Liver (tissue), 9 donors: ENCODE measurements around the gene GRM3. TPM values are rescaled to one million over a fixed set of nuclear protein-coding genes. Genes with fewer than 3 reads are reported as not detected.

ENCODE experiments used
- DNase-seq: peaks from one replicate; pipeline ENCODE4 v3.0.0-alpha.2; 2017; ENCODE audit warnings: low spot score
- H3K27ac ChIP-seq, 2 donors: one replicate each; pipeline ENCODE4 v1.7.0; 2013; ENCODE audit warnings: inconsistent platforms in 2 of 2, low read length in 2 of 2, control low read depth in 1 of 2, low read depth in 1 of 2, mild to moderate bottlenecking in 1 of 2
- H3K27me3 ChIP-seq, 4 donors: one replicate each; pipeline versions ENCODE4 v1.6.1 to v1.7.0; 2013; ENCODE audit warnings: low read length in 3 of 4, inconsistent platforms in 1 of 4, mild to moderate bottlenecking in 1 of 4, moderate library complexity in 1 of 4; ENCODE audit not compliant: control insufficient read depth in 4 of 4, insufficient read depth in 4 of 4
- H3K36me3 ChIP-seq, 4 donors: one replicate each; pipeline versions ENCODE4 v1.6.1 to v1.7.0; 2013; ENCODE audit warnings: low read length in 3 of 4, mild to moderate bottlenecking in 3 of 4, low read depth in 1 of 4, moderate library complexity in 1 of 4; ENCODE audit not compliant: control insufficient read depth in 4 of 4, insufficient read depth in 3 of 4
- H3K4me1 ChIP-seq, 4 donors: one replicate each; pipeline versions ENCODE4 v1.6.1 to v1.7.0; 2013; ENCODE audit warnings: low read length in 3 of 4, mild to moderate bottlenecking in 3 of 4, moderate library complexity in 1 of 4; ENCODE audit not compliant: control insufficient read depth in 4 of 4, insufficient read depth in 4 of 4
- H3K4me3 ChIP-seq, 3 donors: one replicate each; pipeline versions ENCODE4 v1.6.1 to v1.7.0; 2013; ENCODE audit warnings: low read length in 3 of 3, control low read depth in 1 of 3, low read depth in 1 of 3, mild to moderate bottlenecking in 1 of 3
- H3K9ac ChIP-seq, 2 donors: one replicate each; pipeline ENCODE4 v1.7.0; 2013; ENCODE audit warnings: low read length in 2 of 2, mild to moderate bottlenecking in 2 of 2, moderate library complexity in 2 of 2, control low read depth in 1 of 2, low read depth in 1 of 2
- H3K9me3 ChIP-seq, 4 donors: one replicate each; pipeline versions ENCODE4 v1.6.1 to v1.7.0; 2013; ENCODE audit warnings: low read length in 3 of 4; ENCODE audit not compliant: control insufficient read depth in 4 of 4
- CTCF ChIP-seq: fragments of 150-350 bp; IDR thresholded peaks from 2 replicates; pipeline ENCODE4 v1.5.1; 2017; ENCODE audit warnings: improper control_type of control experiment, low read depth, low read length; ENCODE audit not compliant: missing input control
- FOXA1 ChIP-seq: IDR thresholded peaks from 2 replicates; pipeline ENCODE4 v1.6.1; 2016; ENCODE audit warnings: antibody characterized with exemption
- FOXA2 ChIP-seq: IDR thresholded peaks from 2 replicates; pipeline ENCODE4 v1.6.1; 2016; ENCODE audit warnings: antibody characterized with exemption
- GABPA ChIP-seq, 2 donors: IDR thresholded peaks in 1 of 2; conservative IDR thresholded peaks in 1 of 2; 2 replicates each; pipeline ENCODE4 v1.6.1; 2016; ENCODE audit warnings: antibody characterized with exemption in 2 of 2, mild to moderate bottlenecking in 1 of 2, moderate library complexity in 1 of 2
- HNF4A ChIP-seq, 2 donors: conservative IDR thresholded peaks; 2 replicates each; pipeline ENCODE4 v1.6.1; 2016; ENCODE audit warnings: antibody characterized with exemption in 2 of 2, mild to moderate bottlenecking in 2 of 2
- HNF4G ChIP-seq: IDR thresholded peaks from 2 replicates; pipeline ENCODE4 v1.6.1; 2016; ENCODE audit warnings: antibody characterized with exemption
- JUND ChIP-seq, 2 donors: IDR thresholded peaks; 2 replicates each; pipeline ENCODE4 v1.6.1; 2016; ENCODE audit warnings: antibody characterized with exemption in 2 of 2
- MAX ChIP-seq: IDR thresholded peaks from 2 replicates; pipeline ENCODE4 v1.6.1; 2016; ENCODE audit warnings: antibody characterized with exemption
- NR2F2 ChIP-seq: IDR thresholded peaks from 2 replicates; pipeline ENCODE4 v1.6.1; 2016; ENCODE audit warnings: antibody characterized with exemption
- RXRA ChIP-seq, 2 donors: IDR thresholded peaks; 2 replicates each; pipeline ENCODE4 v1.6.1; 2017 to 2018; ENCODE audit warnings: antibody characterized with exemption in 2 of 2, mild to moderate bottlenecking in 1 of 2
- SP1 ChIP-seq: IDR thresholded peaks from 2 replicates; pipeline ENCODE4 v1.6.1; 2018; ENCODE audit warnings: antibody characterized with exemption, mild to moderate bottlenecking
- TAF1 ChIP-seq: conservative IDR thresholded peaks from 2 replicates; pipeline ENCODE4 v1.6.1; 2016; ENCODE audit warnings: antibody characterized with exemption, mild to moderate bottlenecking
- YY1 ChIP-seq: IDR thresholded peaks from 2 replicates; pipeline ENCODE4 v1.6.1; 2016; ENCODE audit warnings: antibody characterized with exemption, mild to moderate bottlenecking
- ZBTB33 ChIP-seq: IDR thresholded peaks from 2 replicates; pipeline ENCODE4 v1.6.1; 2016; ENCODE audit warnings: antibody characterized with exemption
- WGBS: extraction: QIAGEN DNeasy Blood & Tissue Kit; methylation state at CpG from one replicate; pipeline ENCODE4 v1.1.7; 2013; 5-methylcytosine and 5-hydroxymethylcytosine counted together
- polyA plus RNA-seq, 2 donors: library from polyadenylated mRNA; stranded (reverse) in 1 of 2; unstranded in 1 of 2; fragments of 200-250 nt in 1 of 2; fragments of >200 nt in 1 of 2; fragmentation: Nextera tagmentation in 1 of 2; extraction: Ambion mirVana in 1 of 2; gene quantifications; one replicate each; pipeline versions ENCODE4 v1.2.1 to v1.2.3, GENCODE V29; 2013 to 2015
- total RNA-seq, 2 donors: library from RNA; depleted of rRNA; stranded (reverse); fragments of >200 nt; gene quantifications; one replicate each; pipeline ENCODE4 v1.2.3, GENCODE V29; 2014
- TF ChIP-seq, protein P1 (sequence below): IDR thresholded peaks from 2 replicates; pipeline ENCODE4 v1.6.1; 2016; ENCODE audit warnings: antibody characterized with exemption
- TF ChIP-seq, protein P2 (sequence below): IDR thresholded peaks from 2 replicates; pipeline ENCODE4 v1.6.1; 2016; ENCODE audit warnings: antibody characterized with exemption, mild to moderate bottlenecking
- donor health status: healthy.
- donor health status: healthy.
- donor health status: healthy.
- donor health status: healthy.
- donor health status: healthy.

Gene GRM3
- total and polyA plus RNA-seq, 4 donors = 0.08 to 0.09 TPM; not detected in 2

DNA sequence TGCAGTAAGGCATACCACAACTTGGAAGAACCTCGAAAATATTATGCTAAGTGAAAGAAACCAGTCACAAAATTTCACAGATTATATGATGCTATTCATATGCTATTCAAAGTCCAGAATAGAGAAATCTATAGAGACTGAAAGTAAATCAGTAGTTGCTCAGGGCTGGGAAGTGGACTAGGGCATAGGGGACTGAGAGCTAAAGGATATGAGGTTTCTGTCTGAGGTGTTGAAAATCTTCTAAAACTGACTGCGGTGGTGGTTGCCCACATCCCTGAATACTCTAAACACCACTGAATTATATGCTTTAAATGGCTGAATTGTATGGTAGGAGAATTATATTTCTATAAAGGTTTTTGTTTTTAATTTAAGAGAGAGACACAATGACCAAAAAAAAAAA is 254.5 kb downstream of the GRM3 start:
- Histone ChIP-seq H3K9me3 (no peaks in the 10 kb centered on the region), H3K36me3 (no peaks in the 10 kb centered on the region), H3K9ac (no peak overlapping the region), H3K4me1 (no peaks in the 10 kb centered on the region), H3K4me3 (no peak overlapping the region), H3K27me3 (peaks cover 0 to 5% (median 0%) of the 10 kb centered on the region in 4 donors), H3K27ac (no peak overlapping the region)
- DNase-seq = no peak
- no peak for TF ChIP-seq NR2F2
- TF ChIP-seq YY1 = no peak
- no peak for TF ChIP-seq FOXA2
- no peak for TF ChIP-seq TAF1
- no peak for TF ChIP-seq HNF4G
- no peak for TF ChIP-seq JUND (IDR thresholded peaks at IDR 0.05)
- TF ChIP-seq, protein P1, sequence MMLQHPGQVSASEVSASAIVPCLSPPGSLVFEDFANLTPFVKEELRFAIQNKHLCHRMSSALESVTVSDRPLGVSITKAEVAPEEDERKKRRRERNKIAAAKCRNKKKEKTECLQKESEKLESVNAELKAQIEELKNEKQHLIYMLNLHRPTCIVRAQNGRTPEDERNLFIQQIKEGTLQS = no peak
- TF ChIP-seq GABPA (IDR thresholded peaks at IDR 0.05 in 1 of 2, conservative IDR thresholded peaks at IDR 0.05 in 1 of 2) = no peak
- TF ChIP-seq RXRA (IDR thresholded peaks at IDR 0.05) = no peak
- no peak for TF ChIP-seq CTCF
- TF ChIP-seq MAX = no peak
- no peak for TF ChIP-seq ZBTB33
- TF ChIP-seq, protein P2, sequence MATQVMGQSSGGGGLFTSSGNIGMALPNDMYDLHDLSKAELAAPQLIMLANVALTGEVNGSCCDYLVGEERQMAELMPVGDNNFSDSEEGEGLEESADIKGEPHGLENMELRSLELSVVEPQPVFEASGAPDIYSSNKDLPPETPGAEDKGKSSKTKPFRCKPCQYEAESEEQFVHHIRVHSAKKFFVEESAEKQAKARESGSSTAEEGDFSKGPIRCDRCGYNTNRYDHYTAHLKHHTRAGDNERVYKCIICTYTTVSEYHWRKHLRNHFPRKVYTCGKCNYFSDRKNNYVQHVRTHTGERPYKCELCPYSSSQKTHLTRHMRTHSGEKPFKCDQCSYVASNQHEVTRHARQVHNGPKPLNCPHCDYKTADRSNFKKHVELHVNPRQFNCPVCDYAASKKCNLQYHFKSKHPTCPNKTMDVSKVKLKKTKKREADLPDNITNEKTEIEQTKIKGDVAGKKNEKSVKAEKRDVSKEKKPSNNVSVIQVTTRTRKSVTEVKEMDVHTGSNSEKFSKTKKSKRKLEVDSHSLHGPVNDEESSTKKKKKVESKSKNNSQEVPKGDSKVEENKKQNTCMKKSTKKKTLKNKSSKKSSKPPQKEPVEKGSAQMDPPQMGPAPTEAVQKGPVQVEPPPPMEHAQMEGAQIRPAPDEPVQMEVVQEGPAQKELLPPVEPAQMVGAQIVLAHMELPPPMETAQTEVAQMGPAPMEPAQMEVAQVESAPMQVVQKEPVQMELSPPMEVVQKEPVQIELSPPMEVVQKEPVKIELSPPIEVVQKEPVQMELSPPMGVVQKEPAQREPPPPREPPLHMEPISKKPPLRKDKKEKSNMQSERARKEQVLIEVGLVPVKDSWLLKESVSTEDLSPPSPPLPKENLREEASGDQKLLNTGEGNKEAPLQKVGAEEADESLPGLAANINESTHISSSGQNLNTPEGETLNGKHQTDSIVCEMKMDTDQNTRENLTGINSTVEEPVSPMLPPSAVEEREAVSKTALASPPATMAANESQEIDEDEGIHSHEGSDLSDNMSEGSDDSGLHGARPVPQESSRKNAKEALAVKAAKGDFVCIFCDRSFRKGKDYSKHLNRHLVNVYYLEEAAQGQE = no peak
- no peak for TF ChIP-seq HNF4A (conservative IDR thresholded peaks at IDR 0.05)
- TF ChIP-seq SP1 = no peak
- 87% methylated on average over 2 of the region's 2 CpGs for WGBS

GRCh38 chr7:86900886-86901285 is 257.2 kb downstream of the GRM3 start:
- Histone ChIP-seq H3K9ac (no peak overlapping the region), H3K4me1 (no peaks in the 10 kb centered on the region), H3K9me3 (no peaks in the 10 kb centered on the region), H3K36me3 (no peaks in the 10 kb centered on the region), H3K27me3 (peaks cover 0 to 5% (median 0%) of the 10 kb centered on the region in 4 donors), H3K27ac (no peak overlapping the region), H3K4me3 (no peak overlapping the region)
- DNase-seq = no peak
- no peak for TF ChIP-seq NR2F2
- no peak for TF ChIP-seq YY1
- TF ChIP-seq RXRA (IDR thresholded peaks at IDR 0.05) = no peak
- no peak for TF ChIP-seq JUND (IDR thresholded peaks at IDR 0.05)
- TF ChIP-seq, protein P1 = no peak
- TF ChIP-seq HNF4A (conservative IDR thresholded peaks at IDR 0.05) = no peak
- no peak for TF ChIP-seq CTCF
- no peak for TF ChIP-seq ZBTB33
- TF ChIP-seq FOXA1 = no peak
